Endodermal cell (in vitro differentiated cells): ENCODE results near the gene ALS2. TPM values are rescaled to one million over a fixed set of nuclear protein-coding genes. Genes with fewer than 3 reads are reported as not detected.

Experiments used
- DNase-seq: peaks from one replicate; pipeline ENCODE4 v3.0.0-alpha.2; 2017
- H3K27ac ChIP-seq: 2 replicates; pipeline ENCODE4 v1.5.1; 2013; ENCODE audit warnings: mild to moderate bottlenecking, low read depth, low read length, moderate library complexity
- H3K27me3 ChIP-seq: 2 replicates; pipeline ENCODE4 v1.6.1; 2013; ENCODE audit warnings: mild to moderate bottlenecking, low read length, moderate library complexity; ENCODE audit not compliant: insufficient read depth, control insufficient read depth, poor library complexity, severe bottlenecking
- H3K36me3 ChIP-seq: 2 replicates; pipeline ENCODE4 v1.7.0; 2013; ENCODE audit warnings: mild to moderate bottlenecking, low read length, moderate library complexity; ENCODE audit not compliant: control insufficient read depth, insufficient read depth
- H3K4me1 ChIP-seq: one replicate; pipeline ENCODE4 v1.7.0; 2013; ENCODE audit warnings: low read length; ENCODE audit not compliant: control insufficient read depth, insufficient read depth
- H3K4me3 ChIP-seq: 2 replicates; pipeline ENCODE4 v1.5.1; 2013; ENCODE audit warnings: mild to moderate bottlenecking, low read length, moderate library complexity
- H3K9ac ChIP-seq: 2 replicates; pipeline ENCODE4 v1.6.1; 2013; ENCODE audit warnings: mild to moderate bottlenecking, low read length, moderate library complexity; ENCODE audit not compliant: poor library complexity, severe bottlenecking; ENCODE audit errors: extremely low read depth
- H3K9me3 ChIP-seq: 2 replicates; pipeline ENCODE4 v1.6.1; 2013; ENCODE audit warnings: mild to moderate bottlenecking, low read length, moderate library complexity; ENCODE audit not compliant: control insufficient read depth
- H3K27ac Mint-ChIP-seq: 2 replicates; pipeline ENCODE4 v1.8.0; 2020; ENCODE audit warnings: mixed read lengths
- H3K27me3 Mint-ChIP-seq: 2 replicates; pipeline ENCODE4 v1.8.0; 2021; ENCODE audit warnings: mild to moderate bottlenecking, mixed read lengths; ENCODE audit not compliant: insufficient read depth
- H3K36me3 Mint-ChIP-seq: 2 replicates; pipeline ENCODE4 v1.8.0; 2020; ENCODE audit warnings: low read depth, mixed read lengths
- H3K4me1 Mint-ChIP-seq: 2 replicates; pipeline ENCODE4 v1.8.0; 2020; ENCODE audit warnings: mixed read lengths
- H3K4me3 Mint-ChIP-seq: 2 replicates; pipeline ENCODE4 v1.8.0; 2020; ENCODE audit warnings: mild to moderate bottlenecking, moderate library complexity, mixed read lengths
- H3K9me3 Mint-ChIP-seq: 2 replicates; pipeline ENCODE4 v1.8.0; 2020; ENCODE audit warnings: mild to moderate bottlenecking, mixed read lengths
- CTCF ChIP-seq: fragments of 200-600 bp; sonication (generic); conservative IDR thresholded peaks from 2 replicates; pipeline ENCODE4 v1.5.0; 2021; ENCODE audit warnings: antibody characterized with exemption, mild to moderate bottlenecking
- WGBS, 2 experiments: methylation state at CpG; one replicate each; pipeline versions ENCODE4 v1.1.5 to v1.1.7; 2013; ENCODE audit warnings: missing lambda C conversion rate in 2 of 2, mixed read lengths in 1 of 2; ENCODE audit not compliant: insufficient coverage in 1 of 2, insufficient read length in 1 of 2; 5-methylcytosine and 5-hydroxymethylcytosine counted together
- total RNA-seq, 2 donors: library from RNA; stranded (reverse); fragmentation: NEBNext Ultra II Directional in 1 of 2; extraction: Animal tissue kit (Norgen Biotek cat#: 25700) in 1 of 2; gene quantifications; 2 replicates in 1 of 2; 3 replicates in 1 of 2; pipeline ENCODE4 v1.2.1, GENCODE V29; 2021

ALS2 gene
- total RNA-seq, 2 donors from 2014 or later = 56.6 to 58.5 TPM

GRCh38 chr2:201656740-201657139 is 124.0 kb downstream of the ALS2 start:
- H3K27ac Mint-ChIP-seq = no peak overlapping the region
- WGBS, 2 experiments = 75 to 81% methylated on average over 4 to 5 of the region's 5 CpGs
- H3K36me3 ChIP-seq = no peaks in the 10 kb centered on the region
- no peak overlapping the region for H3K9ac ChIP-seq
- DNase-seq = no peak
- H3K4me1 Mint-ChIP-seq = peaks cover 5% of the 10 kb centered on the region
- no peaks in the 10 kb centered on the region for H3K4me1 ChIP-seq
- H3K4me3 ChIP-seq = no peak overlapping the region
- H3K36me3 Mint-ChIP-seq = no peaks in the 10 kb centered on the region
- H3K4me3 Mint-ChIP-seq = no peak overlapping the region
- no peak for TF ChIP-seq CTCF
- no peaks in the 10 kb centered on the region for H3K27me3 ChIP-seq
- no peak overlapping the region for H3K27ac ChIP-seq
- no peaks in the 10 kb centered on the region for H3K27me3 Mint-ChIP-seq
- H3K9me3 ChIP-seq = no peaks in the 10 kb centered on the region
- H3K9me3 Mint-ChIP-seq = no peaks in the 10 kb centered on the region

- H3K27me3 Mint-ChIP-seq = no peaks in the 10 kb centered on the region
- no peak overlapping the region for H3K27ac Mint-ChIP-seq
- peaks cover 5% of the 10 kb centered on the region for H3K4me1 Mint-ChIP-seq
- WGBS, 2 experiments = 94 to 95% methylated on average over 11 of the region's 11 CpGs
- no peak overlapping the region for H3K9ac ChIP-seq
- H3K27me3 ChIP-seq = no peaks in the 10 kb centered on the region
- H3K9me3 Mint-ChIP-seq = no peaks in the 10 kb centered on the region
- no peaks in the 10 kb centered on the region for H3K4me1 ChIP-seq
- DNase-seq = no peak
- TF ChIP-seq CTCF = no peak
- H3K36me3 ChIP-seq = no peaks in the 10 kb centered on the region
- H3K27ac ChIP-seq = no peak overlapping the region
- no peaks in the 10 kb centered on the region for H3K9me3 ChIP-seq
- no peak overlapping the region for H3K4me3 ChIP-seq
- no peaks in the 10 kb centered on the region for H3K36me3 Mint-ChIP-seq
- no peak overlapping the region for H3K4me3 Mint-ChIP-seq
Observed at GRCh38 chr2:201656102-201656501, 124.6 kb downstream of the ALS2 start.

- 92 to 94% methylated on average over 3 to 5 of the region's 5 CpGs for WGBS, 2 experiments
- H3K9me3 Mint-ChIP-seq = no peaks in the 10 kb centered on the region
- H3K4me3 ChIP-seq = no peak overlapping the region
- no peak overlapping the region for H3K27ac ChIP-seq
- TF ChIP-seq CTCF = no peak
- H3K9ac ChIP-seq = no peak overlapping the region
- peaks cover 5% of the 10 kb centered on the region for H3K4me1 Mint-ChIP-seq
- no peaks in the 10 kb centered on the region for H3K9me3 ChIP-seq
- no peak overlapping the region for H3K27ac Mint-ChIP-seq
- H3K36me3 ChIP-seq = no peaks in the 10 kb centered on the region
- no peaks in the 10 kb centered on the region for H3K27me3 ChIP-seq
- no peaks in the 10 kb centered on the region for H3K36me3 Mint-ChIP-seq
- no peaks in the 10 kb centered on the region for H3K4me1 ChIP-seq
- no peak for DNase-seq
- no peak overlapping the region for H3K4me3 Mint-ChIP-seq
- H3K27me3 Mint-ChIP-seq = no peaks in the 10 kb centered on the region
Observed at GRCh38 chr2:201654616-201655384, 125.9 kb downstream of the ALS2 start.
